ENCODE measurements around the gene ARHGAP24.

GRCh38 chr4:85499573-85499972, 24.6 kb downstream of the ARHGAP24 start:
- TF ChIP-seq POLR2A (IDR thresholded peaks at IDR 0.05) (no peak), CTCF (IDR thresholded peaks at IDR 0.05) (no peak), POLR2AphosphoS5 (IDR thresholded peaks at IDR 0.05) (no peak), EP300 (IDR thresholded peaks at IDR 0.05) (no peak)
